ENCODE measurements around the gene PVALB.

DNA sequence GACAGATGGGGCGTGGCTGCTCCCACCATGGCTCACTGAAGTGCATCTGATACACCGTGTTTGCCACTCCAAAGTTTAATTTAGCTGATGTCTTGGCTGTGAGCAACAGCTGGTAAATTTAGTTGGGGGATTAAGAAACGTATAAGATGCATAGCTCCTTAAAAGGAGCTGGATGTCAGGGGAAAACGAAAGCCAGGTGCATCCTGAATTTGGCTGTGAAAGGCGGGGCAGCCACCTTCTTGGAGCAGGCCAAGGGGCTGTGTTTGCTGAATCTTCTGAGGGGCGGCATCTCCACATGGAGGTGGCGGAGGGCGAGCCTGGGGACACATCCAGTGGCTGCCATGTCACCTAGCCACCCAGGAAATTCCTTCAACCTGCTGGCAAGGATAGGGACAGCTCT, 23.3 kb upstream of the PVALB start:
- TF ChIP-seq, protein P1, sequence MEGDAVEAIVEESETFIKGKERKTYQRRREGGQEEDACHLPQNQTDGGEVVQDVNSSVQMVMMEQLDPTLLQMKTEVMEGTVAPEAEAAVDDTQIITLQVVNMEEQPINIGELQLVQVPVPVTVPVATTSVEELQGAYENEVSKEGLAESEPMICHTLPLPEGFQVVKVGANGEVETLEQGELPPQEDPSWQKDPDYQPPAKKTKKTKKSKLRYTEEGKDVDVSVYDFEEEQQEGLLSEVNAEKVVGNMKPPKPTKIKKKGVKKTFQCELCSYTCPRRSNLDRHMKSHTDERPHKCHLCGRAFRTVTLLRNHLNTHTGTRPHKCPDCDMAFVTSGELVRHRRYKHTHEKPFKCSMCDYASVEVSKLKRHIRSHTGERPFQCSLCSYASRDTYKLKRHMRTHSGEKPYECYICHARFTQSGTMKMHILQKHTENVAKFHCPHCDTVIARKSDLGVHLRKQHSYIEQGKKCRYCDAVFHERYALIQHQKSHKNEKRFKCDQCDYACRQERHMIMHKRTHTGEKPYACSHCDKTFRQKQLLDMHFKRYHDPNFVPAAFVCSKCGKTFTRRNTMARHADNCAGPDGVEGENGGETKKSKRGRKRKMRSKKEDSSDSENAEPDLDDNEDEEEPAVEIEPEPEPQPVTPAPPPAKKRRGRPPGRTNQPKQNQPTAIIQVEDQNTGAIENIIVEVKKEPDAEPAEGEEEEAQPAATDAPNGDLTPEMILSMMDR (IDR thresholded peaks at IDR 0.05), result no peak
- no peak for TF ChIP-seq POLR2A (IDR thresholded peaks at IDR 0.05)

Measured in adrenal gland (tissue), 5 donors.